Measurements from ENCODE around the gene COL6A2. TPM values are rescaled to one million over a fixed set of nuclear protein-coding genes. Genes with fewer than 3 reads are reported as not detected.

COL6A2 gene
- total RNA-seq, 1 experiment from 2014 or later = 129 TPM

DNA sequence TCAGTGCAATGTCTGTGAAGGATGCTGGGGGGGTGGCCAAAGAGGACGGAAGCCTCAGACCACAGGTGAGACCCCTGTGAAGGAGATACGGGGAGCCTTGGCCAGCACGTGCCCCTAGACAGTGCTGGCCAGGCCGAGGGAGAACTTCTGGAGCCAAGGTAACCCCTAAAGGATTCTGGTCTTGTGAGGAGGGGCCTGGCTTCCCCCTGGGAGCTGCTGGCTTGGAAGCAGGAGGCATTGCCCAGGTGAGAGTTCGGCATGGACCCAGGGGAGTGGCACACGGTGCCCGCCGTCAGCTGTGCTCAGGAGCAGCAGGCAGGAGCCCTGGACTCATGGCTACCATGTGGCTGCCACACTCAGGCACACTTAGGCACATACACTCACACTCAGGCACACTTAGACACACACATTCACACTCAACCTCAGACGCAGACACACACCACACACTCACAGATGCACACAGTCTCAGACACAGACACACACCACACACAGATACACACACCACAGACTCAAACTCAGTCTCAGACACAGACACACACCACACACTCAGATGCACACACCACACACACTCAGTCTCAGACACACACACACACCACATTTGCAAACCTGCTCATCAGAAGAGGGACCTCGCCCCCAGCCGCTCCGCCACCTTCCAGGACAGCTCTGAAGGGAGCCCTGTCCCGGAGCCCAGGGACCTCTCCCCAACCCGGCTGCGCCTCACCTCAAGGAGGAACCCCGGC lies 1.1 kb upstream of the COL6A2 start:
- Histone ChIP-seq H2BK120ac (ENCODE audit: low read depth, low read length, poor library complexity, severe bottlenecking) (no peak overlapping the region), H2BK12ac (ENCODE audit: insufficient read length, low read depth, low read length) (no peak overlapping the region), H3K23me2 (ENCODE audit: insufficient read length, low read depth, low read length, poor library complexity, severe bottlenecking) (peaks cover 8% of the 10 kb centered on the region), H3K9ac (ENCODE audit: extremely low read depth, insufficient read length, low read length) (no peak overlapping the region), H3K79me1 (ENCODE audit: insufficient read depth, low read depth, low read length, poor library complexity, severe bottlenecking) (no peaks in the 10 kb centered on the region), H2AFZ (ENCODE audit: low read length) (no peak overlapping the region), H3K79me2 (ENCODE audit: insufficient read depth, low read length) (no peaks in the 10 kb centered on the region; the same call in 1 of the 2 replicates), H4K91ac (ENCODE audit: insufficient read length, low read depth, low read length) (no peak overlapping the region), H3K4me1 (ENCODE audit: insufficient read depth, low read length) (no peaks in the 10 kb centered on the region; the same call in 1 of the 2 replicates), H4K5ac (ENCODE audit: insufficient read length, low read depth, low read length) (peak overlapping the region; percentile 49), H2BK5ac (ENCODE audit: insufficient read length, low read length) (no peak overlapping the region), H3K23ac (ENCODE audit: insufficient read length, low read depth, low read length) (no peak overlapping the region), H3K27ac (ENCODE audit: insufficient read length, low read depth, low read length) (no peak overlapping the region), H4K20me1 (ENCODE audit: control insufficient read depth, insufficient read depth, insufficient read length) (no peaks in the 10 kb centered on the region), H3T11ph (ENCODE audit: low read length) (no peak overlapping the region), H3K9me3 (ENCODE audit: control insufficient read depth, low read depth, low read length) (peaks cover 17% of the 10 kb centered on the region), H4K8ac (replicated peaks; ENCODE audit: insufficient read length, low read depth, low read length) (no peak overlapping the region), H2BK20ac (ENCODE audit: low read depth, low read length, poor library complexity, severe bottlenecking) (no peak overlapping the region), H3K14ac (ENCODE audit: insufficient read depth, low read length) (no peak overlapping the region), H2AK5ac (ENCODE audit: insufficient read length, low read length) (no peak overlapping the region), H2BK15ac (ENCODE audit: low read depth, low read length) (no peak overlapping the region), H3K27me3 (ENCODE audit: insufficient read depth, low read length) (peaks cover 5% of the 10 kb centered on the region; the same call in 1 of the 2 replicates), H3K4me2 (ENCODE audit: insufficient read depth, insufficient read length, low read length) (peak overlapping the region; percentile 36), H3K18ac (ENCODE audit: insufficient read length, low read depth, low read length) (no peak overlapping the region), H3K56ac (ENCODE audit: insufficient read length, low read depth, low read length) (no peak overlapping the region), H3K4ac (ENCODE audit: low read depth, low read length) (no peak overlapping the region)
- H3K4me1 Mint-ChIP-seq = peaks cover 6 to 9% of the 10 kb centered on the region in 2 experiments
- H3K27ac Mint-ChIP-seq = no peak overlapping the region; a peak in 1 of 7 replicates
- peaks cover 23% of the 10 kb centered on the region for H3K27me3 Mint-ChIP-seq (ENCODE audit: low read depth)
- H3K9me3 Mint-ChIP-seq = peaks cover 18 to 34% of the 10 kb centered on the region in 2 experiments
- H3K4me3 Mint-ChIP-seq = peak overlapping the region; percentile 44 to 72
- DNase-seq = peak; percentile 33
- no CpG with 5 or more reads among the region's 16 CpGs for WGBS (ENCODE audit: extremely low coverage, insufficient read length, low lambda C conversion rate)
- peaks cover 17 to 26% (median 19%) of the 10 kb centered on the region in 3 experiments; a peak in 6 of 7 replicates for H3K36me3 Mint-ChIP-seq (ENCODE audit: insufficient read depth in 1 of 3, low read depth in 3 of 3)
- TF ChIP-seq, protein P1, sequence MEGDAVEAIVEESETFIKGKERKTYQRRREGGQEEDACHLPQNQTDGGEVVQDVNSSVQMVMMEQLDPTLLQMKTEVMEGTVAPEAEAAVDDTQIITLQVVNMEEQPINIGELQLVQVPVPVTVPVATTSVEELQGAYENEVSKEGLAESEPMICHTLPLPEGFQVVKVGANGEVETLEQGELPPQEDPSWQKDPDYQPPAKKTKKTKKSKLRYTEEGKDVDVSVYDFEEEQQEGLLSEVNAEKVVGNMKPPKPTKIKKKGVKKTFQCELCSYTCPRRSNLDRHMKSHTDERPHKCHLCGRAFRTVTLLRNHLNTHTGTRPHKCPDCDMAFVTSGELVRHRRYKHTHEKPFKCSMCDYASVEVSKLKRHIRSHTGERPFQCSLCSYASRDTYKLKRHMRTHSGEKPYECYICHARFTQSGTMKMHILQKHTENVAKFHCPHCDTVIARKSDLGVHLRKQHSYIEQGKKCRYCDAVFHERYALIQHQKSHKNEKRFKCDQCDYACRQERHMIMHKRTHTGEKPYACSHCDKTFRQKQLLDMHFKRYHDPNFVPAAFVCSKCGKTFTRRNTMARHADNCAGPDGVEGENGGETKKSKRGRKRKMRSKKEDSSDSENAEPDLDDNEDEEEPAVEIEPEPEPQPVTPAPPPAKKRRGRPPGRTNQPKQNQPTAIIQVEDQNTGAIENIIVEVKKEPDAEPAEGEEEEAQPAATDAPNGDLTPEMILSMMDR (conservative IDR thresholded peaks at IDR 0.05) = no peak

Data from H9 (cell line).